Esophagus muscularis mucosa (tissue), 4 donors: ENCODE data around the gene CAMSAP2. TPM values are rescaled to one million over a fixed set of nuclear protein-coding genes. Genes with fewer than 3 reads are reported as not detected.

Experiments
- DNase-seq: peaks from one replicate; pipeline ENCODE4 v3.0.0-alpha.2; 2017; ENCODE audit errors: extremely low spot score
- H3K27ac ChIP-seq, 4 donors: fragments of 200-600 bp; sonication (generic); replicated peaks in 1 of 4; 1 replicate in 3 of 4; 2 replicates in 1 of 4; pipeline ENCODE4 v1.5.1; 2016 to 2019; ENCODE audit warnings: mild to moderate bottlenecking in 1 of 4
- H3K27me3 ChIP-seq, 4 donors: fragments of 200-600 bp; sonication (generic); one replicate each; pipeline versions ENCODE4 v1.5.1 to v1.6.0; 2016 to 2019
- H3K36me3 ChIP-seq, 4 donors: fragments of 200-600 bp; sonication (generic); one replicate each; pipeline ENCODE4 v1.5.1; 2016 to 2019
- H3K4me1 ChIP-seq, 4 donors: fragments of 200-600 bp; sonication (generic); one replicate each; pipeline ENCODE4 v1.5.1; 2016 to 2019
- H3K4me3 ChIP-seq, 4 donors: fragments of 200-600 bp; sonication (generic); 1 replicate in 2 of 4; 2 replicates in 2 of 4; pipeline ENCODE4 v1.5.1; 2016 to 2019; ENCODE audit warnings: mild to moderate bottlenecking in 4 of 4, moderate library complexity in 1 of 4
- H3K9me3 ChIP-seq, 4 donors: fragments of 200-600 bp; sonication (generic); 1 replicate in 3 of 4; 2 replicates in 1 of 4; pipeline ENCODE4 v1.5.1; 2016 to 2019
- CTCF ChIP-seq, 3 experiments: fragments of 200-600 bp in 2 of 3; fragments of 450-650 bp in 1 of 3; sonication (generic) in 2 of 3; IDR thresholded peaks; one replicate each; pipeline ENCODE4 v1.5.1; 2017 to 2019; ENCODE audit warnings: antibody characterized with exemption in 3 of 3, mild to moderate bottlenecking in 2 of 3, moderate library complexity in 1 of 3
- EP300 ChIP-seq: sonication (generic); formaldehyde crosslinking; IDR thresholded peaks from one replicate; pipeline ENCODE4 v1.6.1; 2017; ENCODE audit warnings: antibody characterized with exemption
- POLR2A ChIP-seq: fragments of 450-650 bp; IDR thresholded peaks from one replicate; pipeline ENCODE4 v1.6.1; 2017; ENCODE audit warnings: antibody characterized with exemption, moderate library complexity, mild to moderate bottlenecking, low read depth
- POLR2AphosphoS5 ChIP-seq, 2 donors: sonication (generic); formaldehyde crosslinking; IDR thresholded peaks; one replicate each; pipeline ENCODE4 v1.6.1; 2017; ENCODE audit warnings: antibody characterized with exemption in 2 of 2
- WGBS: methylation state at CpG from one replicate; pipeline ENCODE4 v1.1.5; 2018; 5-methylcytosine and 5-hydroxymethylcytosine counted together
- intact Hi-C: fragments of 100-400 bp; cut with DNase I; formaldehyde crosslinking; loops from one replicate; pipeline ENCODE4 v1.15.1; 2023
- total RNA-seq, 4 donors: library from RNA; depleted of rRNA; stranded (reverse); fragments of >200 nt; gene quantifications; one replicate each; pipeline versions ENCODE4 v1.1.0 to v1.2.1, GENCODE V29; 2016

CAMSAP2 gene
- total RNA-seq, 4 donors from 2014 or later, result 34.6 to 44.0 (median 38.4) TPM

- peaks cover 0 to 4% (median 0%) of the 10 kb centered on the region in 4 donors for H3K27me3 ChIP-seq
- H3K4me1 ChIP-seq, result no peaks in the 10 kb centered on the region
- TF ChIP-seq CTCF (IDR thresholded peaks at IDR 0.05) (no peak), EP300 (no peak), POLR2AphosphoS5 (IDR thresholded peaks at IDR 0.05) (no peak), POLR2A (no peak)
- H3K36me3 ChIP-seq, result no peaks in the 10 kb centered on the region
- intact Hi-C loops, result no loop called here
- H3K4me3 ChIP-seq, result no peak overlapping the region
- no peaks in the 10 kb centered on the region for H3K9me3 ChIP-seq
- no peak for DNase-seq
- WGBS, result 92% methylated on average over 6 of the region's 6 CpGs
- H3K27ac ChIP-seq, result no peak overlapping the region
These were observed 169.6 kb downstream of the CAMSAP2 start for GRCh38 chr1:200908191-200908868.

DNA sequence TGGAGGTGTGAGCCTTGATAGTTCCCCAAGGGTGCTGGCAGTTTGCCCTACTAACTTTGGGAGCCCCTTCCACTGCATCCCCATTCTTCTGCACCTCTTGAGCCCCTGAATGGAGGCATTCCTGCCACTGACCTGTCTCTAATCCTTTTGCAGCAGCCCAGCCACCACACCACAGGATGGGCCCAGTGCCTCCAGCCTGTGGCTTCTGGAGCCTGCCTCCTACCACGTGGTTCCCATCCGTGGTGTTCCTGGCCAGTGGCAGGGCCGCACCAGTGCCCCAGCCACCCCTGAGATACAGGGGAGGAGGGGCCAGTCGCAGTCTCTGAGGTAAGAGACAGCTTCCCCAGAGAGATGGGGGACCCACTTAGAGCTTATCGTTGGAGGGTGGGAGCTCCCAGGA is 170.4 kb downstream of the CAMSAP2 start:
- Histone ChIP-seq H3K4me3 (no peak overlapping the region), H3K27me3 (peaks cover 0 to 4% (median 0%) of the 10 kb centered on the region in 4 donors), H3K36me3 (no peaks in the 10 kb centered on the region), H3K27ac (no peak overlapping the region), H3K9me3 (no peaks in the 10 kb centered on the region), H3K4me1 (no peaks in the 10 kb centered on the region)
- TF ChIP-seq POLR2AphosphoS5 (IDR thresholded peaks at IDR 0.05) (no peak), CTCF (IDR thresholded peaks at IDR 0.05) (no peak)
- 93% methylated on average over 5 of the region's 5 CpGs for WGBS
- no peak for DNase-seq
- intact Hi-C loops, result no loop called here

DNA sequence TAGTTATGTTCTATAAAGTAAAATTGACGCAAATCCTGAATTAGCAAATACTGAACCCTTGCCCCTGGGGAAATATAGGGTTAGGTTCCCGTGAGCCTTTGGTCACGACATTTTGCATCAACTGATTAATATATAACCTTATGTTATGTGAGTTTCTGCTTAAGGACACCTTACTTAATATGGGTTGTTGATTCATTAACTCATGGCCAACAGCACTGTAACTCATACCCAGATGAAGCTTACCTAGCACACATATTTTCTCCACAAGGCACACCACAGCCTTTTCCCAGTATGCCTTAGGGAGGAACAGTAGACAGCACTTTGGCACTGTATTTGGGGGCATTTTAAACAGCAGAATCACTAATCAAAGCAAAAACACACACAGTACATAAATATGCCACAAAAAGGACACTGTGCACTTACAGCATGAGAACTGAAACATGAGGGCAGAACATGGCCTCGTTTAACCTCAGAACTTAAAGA is 171.1 kb downstream of the CAMSAP2 start:
- intact Hi-C loops, result no loop called here
- WGBS, result 90% methylated on average over 4 of the region's 4 CpGs
- Histone ChIP-seq H3K27me3 (peaks cover 0 to 4% (median 0%) of the 10 kb centered on the region in 4 donors), H3K36me3 (no peaks in the 10 kb centered on the region), H3K27ac (no peak overlapping the region), H3K4me1 (no peaks in the 10 kb centered on the region), H3K9me3 (no peaks in the 10 kb centered on the region), H3K4me3 (no peak overlapping the region)
- no peak for DNase-seq
- TF ChIP-seq CTCF (IDR thresholded peaks at IDR 0.05), result no peak
- no peak for TF ChIP-seq POLR2AphosphoS5 (IDR thresholded peaks at IDR 0.05)
- no peak for TF ChIP-seq EP300
- TF ChIP-seq POLR2A, result no peak

Other genes with a start within 250 kb of the CAMSAP2 start
- under 1 TPM in 3 of 4 donors, not detected in 1; under 0.01 to 0.17 (median 0.17) TPM for gene KIF14, start 118.1 kb upstream of the CAMSAP2 start, total RNA-seq
- gene DDX59, start 69.0 kb upstream of the CAMSAP2 start, total RNA-seq, result 10 to 100 TPM; 18.1 to 30.0 (median 21.7) TPM
- gene GPR25, start 134.1 kb downstream of the CAMSAP2 start, total RNA-seq, result not detected
- under 1 TPM in 1 of 4 donors, not detected in 3; 0.63 TPM for gene INAVA, start 156.0 kb downstream of the CAMSAP2 start, total RNA-seq